HCT116 (cell line): Measurements from ENCODE around the gene PCGF2. TPM values are rescaled to one million over a fixed set of nuclear protein-coding genes. Genes with fewer than 3 reads are reported as not detected.

Source experiments
- ATAC-seq: fragments of 200-7000 bp; cut with Tn5 transposase; 2 replicates; pipeline ENCODE4 v1.9.1; 2020; ENCODE audit warnings: mild to moderate bottlenecking, moderate library complexity
- BruUV-seq: library from RNA; stranded (reverse); fragments of 400-500 nt; replicated peaks from 2 replicates; lab custom pipeline; 2021; lab: Mats Ljungman, UMichigan
- CTCF ChIA-PET: fragments of 300-600 bp; sonication (Branson Sonifier 250); formaldehyde crosslinking; loops from one replicate; lab custom pipeline; 2021; ENCODE audit warnings: antibody characterized with exemption; lab: Charles Lee
- POLR2A ChIA-PET: fragments of 300-600, 350-600 bp; sonication (Branson Sonifier 250); formaldehyde crosslinking; loops from one replicate; lab custom pipeline; 2021; ENCODE audit warnings: antibody characterized with exemption; lab: Charles Lee
- RAD21 ChIA-PET, 2 experiments: fragments of 300-600 bp; sonication (Branson Sonifier 250); formaldehyde crosslinking; loops; one replicate each; lab custom pipeline; 2023; ENCODE audit warnings: low total read pairs in 2 of 2; ENCODE audit not compliant: uncharacterized antibody in 2 of 2, unreplicated experiment in 2 of 2, low non-redundant PET in 1 of 2; lab: Charles Lee
- DNase-seq: peaks from one replicate; pipeline ENCODE4 v3.0.0-alpha.2; 2010; ENCODE audit warnings: low read depth, low spot score
- H2AFZ ChIP-seq: fragments of 200-600 bp; shearing (Covaris generic), sonication (generic); 2 replicates; pipeline ENCODE4 v1.6.1; 2017; ENCODE audit warnings: low read depth, mixed run types, mixed read lengths, antibody characterized with exemption, low read length; ENCODE audit not compliant: poor library complexity, severe bottlenecking
- H3K27ac ChIP-seq: 2 replicates; pipeline ENCODE4 v1.5.1; 2012; ENCODE audit warnings: low read depth, low read length
- H3K27me3 ChIP-seq: fragments of 200-600 bp; sonication (generic); 2 replicates; pipeline ENCODE4 v1.6.1; 2016; ENCODE audit warnings: mixed run types, low read length, mixed read lengths; ENCODE audit not compliant: insufficient read depth
- H3K36me3 ChIP-seq, 2 experiments: fragments of 200-500 bp in 1 of 2; fragments of 200-600 bp in 1 of 2; sonication (Bioruptor generic) in 1 of 2; sonication (generic) in 1 of 2; 2 replicates each; pipeline versions ENCODE4 v1.5.1 to v1.6.1; 2014 to 2016; ENCODE audit warnings: low read length in 2 of 2, inconsistent platforms in 1 of 2, mixed read lengths in 1 of 2, mixed run types in 1 of 2; ENCODE audit not compliant: insufficient read depth in 2 of 2, control insufficient read depth in 1 of 2
- H3K4me1 ChIP-seq, 2 experiments: fragments of 200-600 bp in 1 of 2; sonication (generic) in 1 of 2; 2 replicates each; pipeline versions ENCODE4 v1.5.1 to v1.6.1; 2012 to 2017; ENCODE audit warnings: low read length in 2 of 2, inconsistent platforms in 1 of 2, mild to moderate bottlenecking in 1 of 2, mixed read lengths in 1 of 2, mixed run types in 1 of 2, moderate library complexity in 1 of 2; ENCODE audit not compliant: insufficient read depth in 2 of 2, control insufficient read depth in 1 of 2
- H3K4me2 ChIP-seq: fragments of 200-600 bp; sonication (generic); 2 replicates; pipeline ENCODE4 v1.6.1; 2017; ENCODE audit warnings: mixed run types, low read length, mixed read lengths
- H3K4me3 ChIP-seq, 2 experiments: fragments of 200-600 bp in 1 of 2; sonication (generic) in 1 of 2; replicated peaks in 1 of 2; 2 replicates each; pipeline ENCODE4 v1.5.1; 2011 to 2016; ENCODE audit warnings: low read length in 2 of 2, control low read depth in 1 of 2, low read depth in 1 of 2, mild to moderate bottlenecking in 1 of 2, mixed read lengths in 1 of 2, mixed run types in 1 of 2
- H3K79me2 ChIP-seq: fragments of 200-600 bp; sonication (generic); 2 replicates; pipeline ENCODE4 v1.6.1; 2017; ENCODE audit warnings: mild to moderate bottlenecking, mixed run types, low read length, moderate library complexity, mixed read lengths; ENCODE audit not compliant: insufficient read depth
- H3K9ac ChIP-seq: fragments of 200-600 bp; sonication (generic); 2 replicates; pipeline ENCODE4 v1.6.1; 2016; ENCODE audit warnings: low read length, mixed read lengths
- H3K9me2 ChIP-seq: fragments of 200-600 bp; sonication (generic), shearing (Covaris generic); 2 replicates; pipeline ENCODE4 v1.6.1; 2017; ENCODE audit warnings: mixed run types, mild to moderate bottlenecking, moderate library complexity; ENCODE audit not compliant: insufficient read depth
- H3K9me3 ChIP-seq, 2 experiments: fragments of 200-500 bp in 1 of 2; fragments of 200-600 bp in 1 of 2; sonication (Bioruptor generic) in 1 of 2; sonication (generic) in 1 of 2; 2 replicates each; pipeline ENCODE4 v1.6.1; 2014 to 2017; ENCODE audit warnings: low read length in 2 of 2, mixed read lengths in 2 of 2, inconsistent platforms in 1 of 2, low read depth in 1 of 2, mild to moderate bottlenecking in 1 of 2, mixed run types in 1 of 2, moderate library complexity in 1 of 2; ENCODE audit not compliant: control insufficient read depth in 1 of 2, insufficient read depth in 1 of 2
- H4K20me1 ChIP-seq: fragments of 200-600 bp; sonication (generic), shearing (Covaris generic); 2 replicates; pipeline ENCODE4 v1.6.1; 2017; ENCODE audit warnings: mixed run types, mild to moderate bottlenecking, moderate library complexity; ENCODE audit not compliant: insufficient read depth
- CBX3 ChIP-seq: IDR thresholded peaks from 2 replicates; pipeline ENCODE4 v1.6.1; 2012; ENCODE audit warnings: low read depth
- CEBPB ChIP-seq: IDR thresholded peaks from 2 replicates; pipeline ENCODE4 v1.6.1; 2012; ENCODE audit warnings: low read depth
- ELF1 ChIP-seq: IDR thresholded peaks from 2 replicates; pipeline ENCODE4 v1.6.1; 2012; ENCODE audit warnings: low read depth, borderline replicate concordance
- FOSL1 ChIP-seq: IDR thresholded peaks from 2 replicates; pipeline ENCODE4 v1.6.1; 2012; ENCODE audit warnings: low read depth
- JUND ChIP-seq: IDR thresholded peaks from 2 replicates; pipeline ENCODE4 v1.6.1; 2012
- POLR2A ChIP-seq: IDR thresholded peaks from 2 replicates; pipeline ENCODE4 v1.7.0; 2011; ENCODE audit warnings: borderline replicate concordance; ENCODE audit not compliant: insufficient read depth, insufficient read length; ENCODE audit errors: extremely low read depth
- SRF ChIP-seq: IDR thresholded peaks from 2 replicates; pipeline ENCODE4 v1.6.1; 2012; ENCODE audit warnings: low read depth
- intact Hi-C: fragments of 100-400 bp; cut with micrococcal nuclease; formaldehyde crosslinking; loops from 2 replicates; pipeline ENCODE4 v1.10.0; 2022
- total RNA-seq: library from RNA; stranded (reverse); gene quantifications from one replicate; pipeline ENCODE4 v1.2.1, GENCODE V29; 2021; ENCODE audit not compliant: unreplicated experiment
- TF ChIP-seq, protein P1 (sequence below), 3 experiments: fragments of 200-600 bp in 1 of 3; sonication (generic) in 1 of 3; IDR thresholded peaks in 2 of 3; conservative IDR thresholded peaks in 1 of 3; 2 replicates each; pipeline ENCODE4 v1.5.1; 2012 to 2017; ENCODE audit warnings: low read depth in 2 of 3, low read length in 2 of 3, antibody characterized with exemption in 1 of 3, borderline replicate concordance in 1 of 3, control low read depth in 1 of 3, mild to moderate bottlenecking in 1 of 3, mixed read lengths in 1 of 3, mixed run types in 1 of 3, moderate library complexity in 1 of 3; ENCODE audit not compliant: insufficient read depth in 1 of 3
- TF ChIP-seq, protein P2 (sequence below): IDR thresholded peaks from 2 replicates; pipeline ENCODE4 v1.6.1; 2012
- TF ChIP-seq, protein P3 (sequence below): IDR thresholded peaks from 2 replicates; pipeline ENCODE4 v1.6.1; 2012

The PCGF2 gene
- total RNA-seq, 1 experiment from 2014 or later, result 64.6 TPM

DNA sequence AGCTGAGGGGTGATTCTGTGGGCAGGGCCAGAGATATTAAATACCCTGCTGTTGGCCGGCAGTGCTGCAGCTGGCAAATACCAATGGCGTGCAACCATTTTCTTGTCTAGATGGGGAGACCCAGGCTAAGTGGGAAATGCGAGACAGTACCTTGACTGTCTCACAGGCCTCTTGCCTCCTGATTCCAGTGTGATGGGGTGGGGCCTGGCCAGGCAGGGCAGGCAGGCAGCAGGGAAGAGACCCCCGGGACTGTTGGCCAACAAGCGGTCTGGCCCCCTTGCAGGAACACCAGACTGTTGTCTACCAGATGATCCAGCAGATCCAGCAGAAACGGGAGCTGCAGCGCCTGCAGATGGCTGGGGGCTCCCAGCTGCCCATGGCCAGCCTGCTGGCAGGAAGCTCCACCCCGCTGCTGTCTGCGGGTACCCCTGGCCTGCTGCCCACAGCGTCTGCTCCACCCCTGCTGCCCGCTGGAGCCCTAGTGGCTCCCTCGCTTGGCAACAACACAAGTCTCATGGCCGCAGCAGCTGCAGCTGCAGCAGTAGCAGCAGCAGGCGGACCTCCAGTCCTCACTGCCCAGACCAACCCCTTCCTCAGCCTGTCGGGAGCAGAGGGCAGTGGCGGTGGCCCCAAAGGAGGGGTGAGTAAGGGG is 23.7 kb downstream of the PCGF2 start:
- ChIA-PET POLR2A (interaction anchor here (1.1 kb wide), 1 partner anchor 11 kb away, joined by 3 read pairs; no protein-coding TSS in a partner anchor), RAD21 (no interaction called here), CTCF (no interaction called here)
- no peak for DNase-seq
- H3K9me2 ChIP-seq, result no peaks in the 10 kb centered on the region
- no peak overlapping the region for H2AFZ ChIP-seq
- intact Hi-C loops, result no loop called here
- peaks cover 3 to 15% of the 10 kb centered on the region in 2 experiments; a peak in 3 of 4 replicates for H3K4me1 ChIP-seq
- no peaks in the 10 kb centered on the region for H3K79me2 ChIP-seq
- no peak overlapping the region for H3K9ac ChIP-seq
- BruUV-seq, result no TSS peak
- no peak overlapping the region for H3K4me3 ChIP-seq
- no peak overlapping the region for H3K27ac ChIP-seq
- ATAC-seq, result no peak
- no peaks in the 10 kb centered on the region for H3K27me3 ChIP-seq
- peaks cover 10 to 18% of the 10 kb centered on the region in 2 experiments for H3K36me3 ChIP-seq
- H4K20me1 ChIP-seq, result no peaks in the 10 kb centered on the region
- H3K4me2 ChIP-seq, result no peak overlapping the region
- TF ChIP-seq ELF1 (no peak), CEBPB (no peak), CBX3 (no peak), POLR2A (no peak)
- TF ChIP-seq, protein P1, sequence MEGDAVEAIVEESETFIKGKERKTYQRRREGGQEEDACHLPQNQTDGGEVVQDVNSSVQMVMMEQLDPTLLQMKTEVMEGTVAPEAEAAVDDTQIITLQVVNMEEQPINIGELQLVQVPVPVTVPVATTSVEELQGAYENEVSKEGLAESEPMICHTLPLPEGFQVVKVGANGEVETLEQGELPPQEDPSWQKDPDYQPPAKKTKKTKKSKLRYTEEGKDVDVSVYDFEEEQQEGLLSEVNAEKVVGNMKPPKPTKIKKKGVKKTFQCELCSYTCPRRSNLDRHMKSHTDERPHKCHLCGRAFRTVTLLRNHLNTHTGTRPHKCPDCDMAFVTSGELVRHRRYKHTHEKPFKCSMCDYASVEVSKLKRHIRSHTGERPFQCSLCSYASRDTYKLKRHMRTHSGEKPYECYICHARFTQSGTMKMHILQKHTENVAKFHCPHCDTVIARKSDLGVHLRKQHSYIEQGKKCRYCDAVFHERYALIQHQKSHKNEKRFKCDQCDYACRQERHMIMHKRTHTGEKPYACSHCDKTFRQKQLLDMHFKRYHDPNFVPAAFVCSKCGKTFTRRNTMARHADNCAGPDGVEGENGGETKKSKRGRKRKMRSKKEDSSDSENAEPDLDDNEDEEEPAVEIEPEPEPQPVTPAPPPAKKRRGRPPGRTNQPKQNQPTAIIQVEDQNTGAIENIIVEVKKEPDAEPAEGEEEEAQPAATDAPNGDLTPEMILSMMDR (IDR thresholded peaks at IDR 0.05 in 2 of 3, conservative IDR thresholded peaks at IDR 0.05 in 1 of 3; ENCODE audit: borderline replicate concordance in 1 of 3, insufficient read depth in 1 of 3, low read depth in 2 of 3, low read length in 2 of 3), result no peak
- TF ChIP-seq, protein P2, sequence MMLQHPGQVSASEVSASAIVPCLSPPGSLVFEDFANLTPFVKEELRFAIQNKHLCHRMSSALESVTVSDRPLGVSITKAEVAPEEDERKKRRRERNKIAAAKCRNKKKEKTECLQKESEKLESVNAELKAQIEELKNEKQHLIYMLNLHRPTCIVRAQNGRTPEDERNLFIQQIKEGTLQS, result no peak
- H3K9me3 ChIP-seq, result no peaks in the 10 kb centered on the region

DNA sequence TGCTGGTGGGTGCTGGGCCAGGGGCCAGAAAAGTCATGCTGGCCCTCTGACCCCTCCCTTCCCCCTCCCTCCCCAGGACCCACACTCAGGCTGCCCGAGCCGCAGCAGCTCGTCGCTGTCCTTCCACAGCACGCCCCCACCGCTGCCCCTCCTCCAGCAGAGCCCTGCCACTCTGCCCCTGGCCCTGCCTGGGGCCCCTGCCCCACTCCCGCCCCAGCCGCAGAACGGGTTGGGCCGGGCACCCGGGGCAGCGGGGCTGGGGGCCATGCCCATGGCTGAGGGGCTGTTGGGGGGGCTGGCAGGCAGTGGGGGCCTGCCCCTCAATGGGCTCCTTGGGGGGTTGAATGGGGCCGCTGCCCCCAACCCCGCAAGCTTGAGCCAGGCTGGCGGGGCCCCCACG is 26.3 kb downstream of the PCGF2 start:
- H3K9ac ChIP-seq, result no peak overlapping the region
- no peaks in the 10 kb centered on the region for H3K9me2 ChIP-seq
- no peak overlapping the region for H3K4me2 ChIP-seq
- TF ChIP-seq, protein P3, sequence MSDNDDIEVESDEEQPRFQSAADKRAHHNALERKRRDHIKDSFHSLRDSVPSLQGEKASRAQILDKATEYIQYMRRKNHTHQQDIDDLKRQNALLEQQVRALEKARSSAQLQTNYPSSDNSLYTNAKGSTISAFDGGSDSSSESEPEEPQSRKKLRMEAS, result no peak
- TF ChIP-seq ELF1 (no peak), FOSL1 (no peak), JUND (no peak), SRF (no peak)
- TF ChIP-seq, protein P2, result no peak
- TF ChIP-seq, protein P1 (IDR thresholded peaks at IDR 0.05 in 2 of 3, conservative IDR thresholded peaks at IDR 0.05 in 1 of 3; ENCODE audit: borderline replicate concordance in 1 of 3, insufficient read depth in 1 of 3, low read depth in 2 of 3, low read length in 2 of 3), result no peak
- intact Hi-C loops, result no loop called here
- DNase-seq (no peak), ATAC-seq (no peak)
- peaks cover 5 to 19% of the 10 kb centered on the region in 2 experiments for H3K4me1 ChIP-seq
- no peaks in the 10 kb centered on the region for H3K9me3 ChIP-seq
- H2AFZ ChIP-seq, result no peak overlapping the region
- H3K27me3 ChIP-seq, result no peaks in the 10 kb centered on the region
- ChIA-PET RAD21 (no interaction called here), POLR2A (no interaction called here), CTCF (no interaction called here)
- no peaks in the 10 kb centered on the region for H3K79me2 ChIP-seq
- no peak overlapping the region for H3K4me3 ChIP-seq
- no TSS peak for BruUV-seq
- H3K27ac ChIP-seq, result no peak overlapping the region
- peaks cover 14 to 18% of the 10 kb centered on the region in 2 experiments for H3K36me3 ChIP-seq
- H4K20me1 ChIP-seq, result no peaks in the 10 kb centered on the region
